ENCODE data around the gene GRIA4.
"Not testable (repeated sequence)": the region's sequence is repeated elsewhere in the genome, so short reads cannot be mapped to it uniquely, and the experiment has no call there.

The GRIA4 gene

DNA sequence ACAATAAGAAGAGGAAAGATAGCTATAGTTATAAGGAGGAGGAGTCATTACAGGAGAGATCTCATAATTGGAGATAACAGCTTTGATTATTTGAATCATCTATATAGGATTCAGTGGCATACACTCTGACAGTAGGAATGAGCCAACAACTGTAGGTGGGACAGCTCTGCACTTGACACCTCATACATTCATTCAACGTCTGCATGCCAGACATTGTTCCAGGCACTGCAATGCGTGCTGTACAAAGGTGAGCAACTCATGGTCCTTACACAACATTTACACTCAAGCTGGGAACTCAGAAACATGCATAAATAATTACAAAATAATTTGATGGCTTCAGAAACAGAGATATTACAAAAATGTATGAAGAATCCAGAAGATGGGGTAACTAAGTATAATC is 257.9 kb downstream of the GRIA4 start:
- in situ Hi-C loops (cut with HindIII; ENCODE audit: low pct_ligation_motif_present, low sequenced_read_pairs): no loop called here
- no peaks in the 10 kb centered on the region for H3K36me3 ChIP-seq (replicated peaks)
- H3K27me3 ChIP-seq (replicated peaks): no peaks in the 10 kb centered on the region
- DNase-seq: no peak
- H3K4me3 ChIP-seq (ENCODE audit: low read depth, low read length): no peak overlapping the region
- TF ChIP-seq, protein P1, sequence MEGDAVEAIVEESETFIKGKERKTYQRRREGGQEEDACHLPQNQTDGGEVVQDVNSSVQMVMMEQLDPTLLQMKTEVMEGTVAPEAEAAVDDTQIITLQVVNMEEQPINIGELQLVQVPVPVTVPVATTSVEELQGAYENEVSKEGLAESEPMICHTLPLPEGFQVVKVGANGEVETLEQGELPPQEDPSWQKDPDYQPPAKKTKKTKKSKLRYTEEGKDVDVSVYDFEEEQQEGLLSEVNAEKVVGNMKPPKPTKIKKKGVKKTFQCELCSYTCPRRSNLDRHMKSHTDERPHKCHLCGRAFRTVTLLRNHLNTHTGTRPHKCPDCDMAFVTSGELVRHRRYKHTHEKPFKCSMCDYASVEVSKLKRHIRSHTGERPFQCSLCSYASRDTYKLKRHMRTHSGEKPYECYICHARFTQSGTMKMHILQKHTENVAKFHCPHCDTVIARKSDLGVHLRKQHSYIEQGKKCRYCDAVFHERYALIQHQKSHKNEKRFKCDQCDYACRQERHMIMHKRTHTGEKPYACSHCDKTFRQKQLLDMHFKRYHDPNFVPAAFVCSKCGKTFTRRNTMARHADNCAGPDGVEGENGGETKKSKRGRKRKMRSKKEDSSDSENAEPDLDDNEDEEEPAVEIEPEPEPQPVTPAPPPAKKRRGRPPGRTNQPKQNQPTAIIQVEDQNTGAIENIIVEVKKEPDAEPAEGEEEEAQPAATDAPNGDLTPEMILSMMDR (IDR thresholded peaks at IDR 0.05; ENCODE audit: low read depth, low read length, missing control alignments): no peak
- no peak overlapping the region for H3K27ac ChIP-seq

DNA sequence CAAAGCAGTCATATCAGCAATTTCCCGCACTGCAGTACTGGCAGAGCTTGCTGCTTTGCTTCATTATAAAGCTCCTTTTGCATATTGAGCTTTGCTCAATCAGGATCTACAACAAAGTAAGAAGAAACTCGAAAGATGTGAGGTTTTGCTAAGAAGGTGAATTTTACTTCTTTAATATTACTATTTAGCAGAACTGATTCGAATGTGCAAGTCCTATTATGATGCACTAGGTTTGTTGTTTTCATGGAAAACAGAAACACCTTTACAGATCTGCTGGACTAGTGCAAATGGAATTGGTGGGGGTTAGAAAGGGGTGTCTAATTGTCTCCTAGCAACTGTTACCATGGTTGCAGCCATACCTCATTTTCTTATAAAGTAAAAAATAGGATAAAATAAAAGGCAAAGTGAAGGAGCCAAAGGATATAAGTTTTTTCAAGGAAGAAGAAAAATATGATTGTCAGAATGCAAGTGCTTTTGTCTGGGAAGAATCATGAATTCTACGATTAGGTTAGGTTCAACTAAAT is 259.0 kb downstream of the GRIA4 start:
- Histone ChIP-seq H3K27ac (no peak overlapping the region), H3K27me3 (replicated peaks) (no peaks in the 10 kb centered on the region), H3K36me3 (replicated peaks) (no peaks in the 10 kb centered on the region), H3K4me3 (ENCODE audit: low read depth, low read length) (no peak overlapping the region)
- TF ChIP-seq, protein P1 (IDR thresholded peaks at IDR 0.05; ENCODE audit: low read depth, low read length, missing control alignments): no peak
- in situ Hi-C loops (cut with HindIII; ENCODE audit: low pct_ligation_motif_present, low sequenced_read_pairs): no loop called here
- DNase-seq: no peak

DNA sequence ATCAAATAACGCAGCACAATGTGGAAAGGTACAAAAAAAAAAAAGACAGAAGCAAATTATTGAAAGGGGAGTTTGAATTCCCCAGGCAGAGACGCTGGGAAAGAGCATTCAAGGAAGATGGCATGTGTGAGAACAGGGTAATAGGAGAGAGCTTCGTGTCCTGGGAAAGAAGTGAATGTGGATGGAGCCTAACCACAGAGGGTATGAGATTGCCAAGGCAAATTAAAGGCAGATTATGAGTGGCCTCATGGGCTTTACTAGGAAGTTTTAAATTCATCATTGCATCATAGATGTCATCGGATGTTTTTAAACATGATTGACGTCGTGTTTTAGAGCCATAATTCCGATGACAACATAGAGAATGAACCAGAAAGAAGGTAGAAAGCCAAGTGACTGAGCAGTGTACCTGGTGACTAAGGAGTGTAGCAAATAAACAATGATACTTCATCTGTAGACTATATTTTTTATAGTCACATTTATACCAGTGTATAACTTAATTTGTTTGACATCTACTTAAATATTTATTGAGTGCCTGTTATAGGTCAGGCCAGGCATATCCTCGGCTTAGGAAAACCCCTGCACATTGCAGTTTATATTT is 260.7 kb downstream of the GRIA4 start:
- Histone ChIP-seq H3K4me3 (ENCODE audit: low read depth, low read length) (no peak overlapping the region), H3K36me3 (replicated peaks) (no peaks in the 10 kb centered on the region), H3K27ac (no peak overlapping the region), H3K27me3 (replicated peaks) (no peaks in the 10 kb centered on the region)
- TF ChIP-seq, protein P1 (IDR thresholded peaks at IDR 0.05; ENCODE audit: low read depth, low read length, missing control alignments): no peak
- no peak for DNase-seq
- in situ Hi-C loops (cut with HindIII; ENCODE audit: low pct_ligation_motif_present, low sequenced_read_pairs): no loop called here

DNA sequence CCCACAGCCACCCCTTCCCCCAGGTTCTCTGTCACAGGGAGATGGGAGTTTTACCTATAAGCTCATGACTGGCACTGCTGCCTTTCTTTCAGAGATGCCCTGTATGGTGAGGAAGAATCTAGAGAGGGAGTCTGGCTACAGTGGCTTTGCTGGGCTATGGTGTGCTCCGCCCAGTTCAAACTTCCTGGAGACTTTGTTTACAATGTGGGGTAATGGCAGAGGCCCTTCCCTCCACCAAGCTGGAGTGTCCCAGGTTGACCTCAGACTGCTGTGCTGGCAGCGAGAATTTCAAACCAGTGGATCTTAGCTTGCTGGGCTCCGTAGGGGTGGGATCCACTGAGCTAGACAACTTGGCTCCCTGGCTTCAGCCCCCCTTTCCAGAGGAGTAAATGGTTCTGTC is 268.6 kb downstream of the GRIA4 start:
- H3K4me3 ChIP-seq (ENCODE audit: low read depth, low read length): no peak overlapping the region
- TF ChIP-seq, protein P1 (IDR thresholded peaks at IDR 0.05; ENCODE audit: low read depth, low read length, missing control alignments): no peak
- H3K27ac ChIP-seq: no peak overlapping the region
- in situ Hi-C loops (cut with HindIII; ENCODE audit: low pct_ligation_motif_present, low sequenced_read_pairs): no loop called here
- DNase-seq: no peak
- H3K27me3 ChIP-seq (replicated peaks): no peaks in the 10 kb centered on the region
- H3K36me3 ChIP-seq (replicated peaks): no peaks in the 10 kb centered on the region

DNA sequence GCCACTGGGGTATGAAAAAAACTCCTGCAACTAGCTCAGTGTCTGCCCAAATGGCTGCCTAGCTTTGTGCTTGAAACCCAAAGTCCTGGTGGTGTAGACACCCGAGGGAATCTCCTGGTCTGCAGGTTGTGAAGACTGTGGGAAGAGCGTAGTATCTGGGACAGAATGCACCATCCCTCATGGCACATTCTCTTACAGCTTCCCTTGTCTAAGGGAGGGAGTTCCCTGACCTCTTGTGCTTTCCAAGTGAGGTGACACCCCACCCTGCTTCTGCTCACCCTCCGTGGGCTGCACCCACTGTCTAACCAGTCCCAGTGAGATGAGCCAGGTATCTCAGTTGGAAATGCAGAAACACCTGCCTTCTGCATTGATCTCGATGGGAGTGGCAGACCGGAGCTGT is 269.1 kb downstream of the GRIA4 start:
- in situ Hi-C loops (cut with HindIII; ENCODE audit: low pct_ligation_motif_present, low sequenced_read_pairs); DNase-seq: not testable (repeated sequence)

DNA sequence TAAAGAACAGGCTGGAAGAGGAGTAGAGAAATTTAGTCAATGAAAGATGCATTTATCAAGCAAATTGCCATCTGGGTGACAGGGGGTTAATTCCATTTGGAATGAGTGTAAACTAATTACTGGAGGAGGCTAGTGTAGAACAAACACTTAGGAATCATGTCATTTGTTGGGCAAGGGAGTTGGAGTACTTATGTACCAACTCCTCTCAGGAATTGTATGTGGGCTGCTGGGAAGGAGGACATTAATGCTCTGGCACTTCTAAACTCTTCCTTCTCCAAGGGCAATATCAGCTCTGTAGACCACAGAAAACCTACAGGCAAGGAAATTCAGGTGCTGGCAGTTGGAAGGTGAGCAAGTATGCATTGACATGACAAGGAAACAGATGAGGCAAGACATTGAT is 271.2 kb downstream of the GRIA4 start:
- TF ChIP-seq, protein P1 (IDR thresholded peaks at IDR 0.05; ENCODE audit: low read depth, low read length, missing control alignments): no peak
- no peak overlapping the region for H3K27ac ChIP-seq
- H3K36me3 ChIP-seq (replicated peaks): no peaks in the 10 kb centered on the region
- H3K4me3 ChIP-seq (ENCODE audit: low read depth, low read length): no peak overlapping the region
- in situ Hi-C loops (cut with HindIII; ENCODE audit: low pct_ligation_motif_present, low sequenced_read_pairs): no loop called here
- H3K27me3 ChIP-seq (replicated peaks): no peaks in the 10 kb centered on the region
- no peak for DNase-seq

More for the DNA sequence above, 269.1 kb downstream of the GRIA4 start:
- not testable (repeated sequence) for H3K27ac ChIP-seq; H3K36me3 ChIP-seq (replicated peaks); H3K4me3 ChIP-seq (ENCODE audit: low read depth, low read length); H3K27me3 ChIP-seq (replicated peaks)
